COLO668 (cell line): ENCODE results near the gene PLK5.
"Not testable (repeated sequence)": the region's sequence is repeated elsewhere in the genome, so short reads cannot be mapped to it uniquely, and the experiment has no call there.

ENCODE experiments used
- DNase-seq: peaks from one replicate; lab custom pipeline; 2025; ENCODE audit not compliant: unreplicated experiment; lab: John Stamatoyannopoulos, UW

The PLK5 gene

DNA sequence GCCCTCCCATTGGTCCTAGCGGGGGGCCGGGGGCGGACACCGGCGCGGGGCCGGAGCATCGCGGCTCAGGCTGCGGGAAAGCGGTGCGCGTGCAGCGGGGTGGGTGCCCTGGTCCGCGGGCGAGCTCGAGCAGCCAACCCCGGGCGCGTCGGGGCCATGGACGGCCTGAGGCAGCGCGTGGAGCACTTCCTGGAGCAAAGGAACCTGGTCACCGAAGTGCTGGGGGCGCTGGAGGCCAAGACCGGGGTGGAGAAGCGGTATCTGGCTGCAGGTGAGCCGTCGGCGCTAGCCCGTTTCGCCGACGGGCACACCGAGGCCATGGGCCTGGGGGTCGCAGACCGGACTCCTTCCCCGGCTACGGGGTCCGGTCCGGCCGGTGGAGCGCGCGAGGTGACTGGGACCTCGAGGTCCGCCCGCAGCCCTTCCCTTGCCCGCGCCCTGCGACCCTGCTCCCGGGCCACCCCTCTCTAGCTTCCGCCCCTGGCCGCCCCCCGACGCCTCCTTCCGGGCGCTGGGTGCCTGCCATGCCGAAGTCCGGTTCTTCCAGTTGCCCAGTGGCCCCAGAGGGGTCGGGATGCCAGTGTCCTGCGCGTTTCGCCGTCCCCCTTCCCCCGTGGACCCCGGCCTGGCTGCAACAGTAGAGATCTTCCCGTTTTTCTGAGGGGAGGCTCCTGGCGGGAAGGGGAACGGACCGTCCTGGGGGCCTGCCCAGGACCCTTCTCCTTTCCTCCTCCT, 32.6 kb upstream of the PLK5 start, which contains the start of gene REEP6:
REEP6 (plus strand) TSS at position 68 of the 735 bp plus-strand sequence; CDS start at position 157, 89 bp downstream.
- no peak for DNase-seq

DNA sequence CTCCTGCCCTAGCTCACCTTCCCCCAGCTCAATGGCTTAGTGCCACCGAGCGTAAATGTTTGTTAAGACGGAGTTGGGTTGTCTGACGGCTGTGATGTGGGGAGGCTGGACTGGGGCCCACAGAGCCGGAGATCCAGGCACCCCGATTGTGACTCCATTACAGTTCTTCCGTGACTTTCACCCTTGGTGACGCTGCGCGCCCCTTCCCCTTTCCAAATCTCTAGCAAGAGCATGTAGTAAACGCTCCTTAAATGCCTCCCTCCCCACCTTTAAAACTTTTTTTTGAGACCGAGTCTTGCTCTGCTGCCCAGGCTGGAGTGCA, 32.1 kb upstream of the PLK5 start:
- no peak for DNase-seq

DNA sequence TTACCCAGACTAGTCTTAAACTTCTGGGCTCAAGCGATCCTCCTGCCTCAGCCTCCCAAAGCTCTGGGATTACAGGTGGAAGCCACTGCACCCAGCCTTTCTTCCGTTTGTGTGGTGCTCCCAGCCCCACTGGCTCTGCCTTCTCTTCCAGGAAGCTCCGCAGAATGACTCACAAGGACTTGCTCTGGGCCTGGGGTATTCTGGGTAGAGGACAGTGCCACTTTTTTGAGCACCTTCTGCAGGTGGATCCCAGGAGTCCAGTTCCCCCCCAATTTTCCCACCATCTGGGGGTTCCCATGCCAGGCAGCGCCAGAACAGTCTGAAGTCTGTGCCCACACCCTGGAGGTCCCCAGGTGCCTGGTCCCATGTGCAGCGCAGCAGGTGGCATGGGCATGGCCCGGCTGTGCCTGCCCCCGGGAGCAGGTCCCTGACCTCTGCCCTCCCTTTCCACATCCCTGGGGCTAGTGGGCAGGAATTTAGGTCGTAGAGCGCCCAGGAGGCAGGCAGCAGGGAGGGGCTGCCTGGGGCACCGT, 31.3 kb upstream of the PLK5 start:
- DNase-seq = no peak

DNA sequence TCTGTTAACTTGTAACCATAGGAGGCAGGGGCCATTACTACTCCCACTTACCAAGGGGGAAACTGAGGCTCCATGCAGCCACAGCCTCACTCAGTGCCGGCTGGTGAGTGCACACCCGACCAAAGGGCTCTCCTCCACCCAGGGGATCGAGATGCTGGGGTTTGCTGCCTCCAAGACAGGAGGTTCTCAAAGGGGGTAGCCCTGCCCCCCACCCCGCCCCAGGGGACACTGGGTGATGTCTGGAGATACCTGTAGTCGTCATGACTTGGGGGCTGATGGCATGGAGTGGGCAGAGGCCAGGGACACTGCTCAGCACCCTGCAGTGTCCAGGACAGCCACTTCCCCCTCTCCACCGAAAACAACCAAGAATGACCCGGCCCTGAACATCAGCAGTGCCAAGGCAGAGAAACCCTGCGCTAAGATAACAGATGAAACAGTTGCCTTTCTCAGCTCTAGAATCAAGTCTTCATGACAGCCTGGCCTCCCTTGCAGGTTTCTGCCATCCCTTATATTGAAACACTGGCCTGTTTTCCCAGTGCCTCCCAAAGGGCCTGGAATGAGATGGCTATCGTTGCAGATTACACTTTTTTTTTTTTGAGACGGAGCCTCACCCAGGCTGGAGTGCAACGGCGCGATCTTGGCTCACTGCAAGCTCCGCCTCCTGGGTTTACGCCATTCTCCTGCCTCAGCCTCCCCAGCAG, 29.6 kb upstream of the PLK5 start:
- no peak for DNase-seq

- DNase-seq = no peak
These were observed 28.7 kb upstream of the PLK5 start for GRCh38 chr19:1495051-1495798.

DNA sequence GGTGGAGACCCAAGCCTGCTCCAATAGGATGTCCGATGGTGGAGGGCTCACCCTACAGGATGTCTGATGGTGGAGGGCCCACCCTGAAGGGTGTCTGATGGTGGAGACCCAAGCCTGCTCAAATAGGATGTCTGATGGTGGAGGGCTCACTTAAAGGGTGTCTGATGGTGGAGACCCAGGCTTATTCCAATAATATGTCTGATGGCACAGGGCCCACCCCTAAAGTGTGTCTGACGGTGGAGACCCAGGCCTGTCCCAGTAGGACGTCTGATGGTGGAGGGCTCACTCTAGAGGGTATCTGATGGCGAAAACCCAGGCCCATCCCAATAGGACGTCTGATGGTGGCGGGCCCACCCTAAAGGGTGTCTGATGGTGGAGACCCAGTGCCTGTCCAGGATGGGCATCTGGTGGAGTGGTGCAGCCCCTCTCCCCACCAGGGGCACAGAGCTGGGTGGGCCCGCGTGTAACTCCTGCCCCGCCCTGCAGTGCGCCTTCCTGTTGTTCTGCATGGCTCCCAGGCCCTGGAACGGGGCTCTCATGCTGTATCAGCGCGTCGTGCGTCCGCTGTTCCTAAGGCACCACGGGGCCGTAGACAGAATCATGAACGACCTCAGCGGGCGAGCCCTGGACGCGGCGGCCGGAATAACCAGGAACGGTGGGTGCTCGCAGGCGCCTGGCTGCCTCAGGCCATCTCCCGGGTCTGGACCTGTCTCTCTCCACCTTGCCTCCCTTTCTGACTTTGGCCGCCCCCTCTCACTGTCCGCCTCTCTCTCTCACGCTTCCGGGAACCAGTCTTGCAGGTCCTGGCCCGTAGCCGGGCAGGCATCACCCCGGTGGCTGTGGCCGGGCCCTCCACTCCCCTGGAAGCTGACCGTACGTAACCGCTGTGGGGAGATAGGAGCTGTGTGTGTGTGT, 27.8 kb upstream of the PLK5 start:
- no peak for DNase-seq

DNA sequence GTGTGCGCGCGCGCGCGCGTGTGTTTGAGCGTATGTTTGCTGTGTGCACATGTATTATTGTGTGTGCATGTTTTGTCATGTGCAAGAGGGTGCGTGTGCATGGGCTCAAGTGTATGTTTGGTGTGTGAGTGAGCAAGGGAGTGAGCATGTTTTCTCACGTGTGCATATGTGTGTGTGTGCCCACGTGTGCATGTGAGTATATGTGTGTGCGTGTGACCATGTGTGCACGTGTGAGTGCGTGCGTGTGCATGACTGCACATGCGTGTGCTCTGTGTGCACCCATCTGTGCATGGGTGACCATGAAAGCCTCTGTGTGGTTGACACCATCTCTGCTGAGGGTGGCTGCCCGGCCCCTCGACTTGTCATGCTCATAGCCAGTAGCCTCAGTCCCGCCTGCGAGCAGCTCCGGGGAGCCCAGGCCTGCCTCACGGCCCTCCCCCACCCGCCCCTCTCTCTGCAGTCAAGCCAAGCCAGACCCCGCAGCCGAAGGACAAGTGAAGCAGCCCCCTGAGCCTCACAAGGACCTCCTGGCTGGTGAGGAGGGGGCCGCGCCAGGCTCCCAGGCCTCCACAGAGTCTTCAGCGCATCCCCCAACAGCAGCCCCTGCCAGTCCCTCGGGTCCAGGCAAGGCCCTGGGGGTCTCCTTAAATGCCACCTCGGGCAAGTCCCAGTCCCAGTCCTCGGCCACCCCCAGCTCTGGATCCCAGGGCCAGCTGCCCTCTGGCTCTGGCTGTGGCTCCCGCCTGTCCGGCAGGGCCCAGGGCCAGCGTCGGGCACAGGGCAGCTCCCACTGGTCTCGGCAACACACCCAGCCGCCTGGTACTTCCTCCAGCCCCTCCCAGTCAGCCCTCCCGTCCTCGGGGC, 26.9 kb upstream of the PLK5 start:
- DNase-seq = no peak

DNA sequence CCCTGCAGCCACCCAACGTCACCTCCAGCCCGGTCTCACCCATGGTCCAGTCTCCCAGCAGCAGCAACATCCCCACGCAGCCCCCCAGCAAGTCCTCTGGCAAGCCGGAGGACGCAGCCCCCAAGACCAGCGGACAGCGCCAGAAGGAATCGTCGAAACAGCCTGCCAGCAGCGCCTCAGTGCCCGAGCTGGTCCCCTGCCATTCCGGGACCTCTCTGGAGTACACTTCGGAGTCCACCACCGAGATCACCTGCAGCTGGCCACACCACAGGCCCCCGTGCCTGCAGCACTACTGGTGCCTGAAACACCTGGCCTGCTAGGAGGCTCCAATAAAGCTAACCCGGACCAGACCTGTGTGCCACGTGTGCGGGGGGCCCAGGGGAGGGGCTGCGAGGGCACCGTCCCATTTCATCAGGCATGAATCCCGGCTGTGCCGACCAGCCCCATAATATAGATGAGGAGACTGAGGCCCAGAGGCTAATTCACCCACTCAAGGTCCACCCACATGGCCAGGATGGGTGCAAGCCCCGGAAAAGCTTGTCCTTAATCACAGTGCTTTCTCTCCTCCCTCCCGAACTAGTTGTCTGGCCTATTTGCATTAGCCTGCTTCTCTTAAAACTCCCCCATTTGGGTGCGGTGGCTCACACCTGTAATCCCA, 26.2 kb upstream of the PLK5 start:
- no peak for DNase-seq

DNA sequence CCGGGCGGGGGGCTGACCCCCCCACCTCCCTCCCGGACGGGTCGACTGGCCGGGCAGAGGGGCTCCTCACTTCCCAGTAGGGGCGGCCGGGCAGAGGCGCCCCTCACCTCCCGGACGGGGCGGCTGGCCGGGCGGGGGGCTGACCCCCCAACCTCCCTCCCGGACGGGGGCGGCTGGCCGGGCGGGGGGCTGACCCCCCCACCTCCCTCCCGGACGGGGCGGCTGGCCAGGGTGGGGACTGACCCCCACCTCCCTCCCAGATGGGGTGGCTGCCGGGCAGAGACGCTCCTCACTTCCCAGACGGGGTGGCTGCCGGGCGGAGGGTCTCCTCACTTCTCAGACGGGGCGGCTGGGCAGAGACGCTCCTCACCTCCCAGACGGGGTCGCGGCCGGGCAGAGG, 24.6 kb upstream of the PLK5 start:
- not testable (repeated sequence) for DNase-seq

DNA sequence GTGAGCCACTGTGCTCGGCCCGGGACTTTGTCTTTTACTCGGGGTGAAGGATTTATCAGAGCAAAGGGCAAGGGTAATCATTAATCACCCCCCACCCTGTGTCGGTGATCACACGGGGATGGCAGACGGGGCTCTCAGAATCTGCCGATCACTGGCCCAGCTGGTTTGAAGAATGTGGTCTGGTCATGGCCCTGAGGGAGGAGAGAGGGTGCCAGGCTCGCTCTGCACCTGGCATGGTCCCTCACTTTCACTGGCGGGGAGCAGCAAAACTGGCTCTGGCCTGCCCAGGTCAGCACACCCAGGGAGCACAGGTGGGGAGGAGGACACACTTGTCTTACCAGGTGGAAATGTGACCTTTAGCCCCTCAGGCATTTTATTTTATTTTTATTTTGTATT, 22.7 kb upstream of the PLK5 start:
- DNase-seq = peak; percentile 82

DNA sequence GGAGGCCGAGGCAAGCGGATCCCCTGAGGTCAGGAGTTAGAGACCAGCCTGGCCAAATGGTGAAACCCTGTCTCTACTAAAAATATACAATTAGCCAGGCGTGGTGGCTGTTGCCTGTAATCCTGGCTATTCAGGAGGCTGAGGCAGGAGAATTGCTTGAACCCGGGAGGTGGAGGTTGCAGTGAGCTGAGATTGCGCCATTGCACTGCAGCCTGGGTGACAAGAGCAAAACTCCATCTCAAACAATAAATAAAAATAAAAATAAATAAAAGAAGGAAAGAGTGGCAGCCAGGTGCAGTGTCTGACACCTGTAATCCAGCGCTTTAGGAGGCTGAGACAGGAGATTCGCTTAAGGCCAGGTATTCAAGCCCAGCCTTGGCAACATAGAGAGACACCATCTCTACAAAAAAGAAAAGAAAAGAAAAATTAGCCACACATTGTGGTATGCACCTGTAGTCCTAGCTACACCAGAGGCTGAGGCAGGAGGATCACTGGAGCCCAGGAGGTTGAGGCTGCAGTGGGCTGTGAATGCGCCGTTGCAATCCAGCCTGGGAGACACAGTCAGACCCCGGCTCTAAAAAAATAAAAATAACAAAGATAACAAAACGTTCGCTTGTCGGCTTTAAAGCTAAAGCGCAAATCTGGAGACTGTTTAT, 21.3 kb upstream of the PLK5 start:
- DNase-seq = no peak

GRCh38 chr19:1503089-1503924, 20.6 kb upstream of the PLK5 start:
- DNase-seq = peak; percentile 48

GRCh38 chr19:1503925-1504773, 19.7 kb upstream of the PLK5 start:
- no peak for DNase-seq

- DNase-seq = no peak
These were observed 18.9 kb upstream of the PLK5 start for GRCh38 chr19:1505012-1505411.

GRCh38 chr19:1505991-1506881, 17.6 kb upstream of the PLK5 start:
- DNase-seq = no peak

- no peak for DNase-seq
These were observed 16.7 kb upstream of the PLK5 start for GRCh38 chr19:1507192-1507660.
